SK-N-SH treated with all-trans-retinoic acid at 6 μM for 48 hours (cell line): Measurements from ENCODE around the gene PRR32.
"Not testable (repeated sequence)": the region's sequence is repeated elsewhere in the genome, so short reads cannot be mapped to it uniquely, and the experiment has no call there.

Source experiments
- ATAC-seq: fragments of 200-7000 bp; cut with Tn5 transposase; 3 replicates; pipeline ENCODE4 v1.9.1; 2020; ENCODE audit warnings: mild to moderate bottlenecking, moderate library complexity
- ARNTL ChIP-seq: fragments of 450-650 bp; formaldehyde crosslinking; IDR thresholded peaks from 2 replicates; pipeline ENCODE4 v1.5.0; 2020; ENCODE audit warnings: low read depth, mild to moderate bottlenecking, moderate library complexity, borderline replicate concordance
- BACH2 ChIP-seq: fragments of 250-450 bp; sonication (Bioruptor Pico); IDR thresholded peaks from 2 replicates; pipeline ENCODE4 v1.9.0; 2021; ENCODE audit warnings: mild to moderate bottlenecking, borderline replicate concordance
- CREB5 ChIP-seq: fragments of 250-450 bp; sonication (Bioruptor Pico); IDR thresholded peaks from 2 replicates; pipeline ENCODE4 v1.5.1; 2020; ENCODE audit warnings: low read depth, mild to moderate bottlenecking, moderate library complexity
- CSRNP3 ChIP-seq: fragments of 250-450 bp; sonication (Bioruptor Pico); IDR thresholded peaks from 2 replicates; pipeline ENCODE4 v1.5.1; 2021; ENCODE audit warnings: mild to moderate bottlenecking, moderate library complexity
- ESRRG ChIP-seq: fragments of 250-450 bp; sonication (Bioruptor Pico); IDR thresholded peaks from 2 replicates; pipeline ENCODE4 v1.6.1; 2021; ENCODE audit warnings: mild to moderate bottlenecking
- ISL1 ChIP-seq: fragments of 250-450 bp; sonication (Bioruptor Pico); IDR thresholded peaks from 2 replicates; pipeline ENCODE4 v2.1.2; 2022; ENCODE audit warnings: mild to moderate bottlenecking, moderate library complexity
- PATZ1 ChIP-seq: fragments of 250-450 bp; sonication (Bioruptor Pico); IDR thresholded peaks from 2 replicates; pipeline ENCODE4 v1.8.0; 2020; ENCODE audit warnings: mild to moderate bottlenecking, moderate library complexity, borderline replicate concordance
- PPARA ChIP-seq: fragments of 250-450 bp; sonication (Bioruptor Pico); IDR thresholded peaks from 2 replicates; pipeline ENCODE4 v1.5.0; 2020; ENCODE audit warnings: mild to moderate bottlenecking, borderline replicate concordance
- SNAI2 ChIP-seq: fragments of 250-450 bp; sonication (Bioruptor Pico); IDR thresholded peaks from 2 replicates; pipeline ENCODE4 v1.5.0; 2020; ENCODE audit warnings: mild to moderate bottlenecking, moderate library complexity
- TCF4 ChIP-seq: fragments of 250-450 bp; sonication (Bioruptor Pico); IDR thresholded peaks from 2 replicates; pipeline ENCODE4 v1.8.0; 2021; ENCODE audit warnings: mild to moderate bottlenecking, moderate library complexity, borderline replicate concordance
- TOX ChIP-seq: fragments of 250-450 bp; sonication (Bioruptor Pico); IDR thresholded peaks from 2 replicates; pipeline ENCODE4 v1.8.0; 2021; ENCODE audit warnings: mild to moderate bottlenecking, moderate library complexity, borderline replicate concordance
- ZC3H10 ChIP-seq: fragments of 250-450 bp; sonication (Bioruptor Pico); IDR thresholded peaks from 2 replicates; pipeline ENCODE4 v1.5.1; 2021; ENCODE audit warnings: mild to moderate bottlenecking, moderate library complexity
- ZFP3 ChIP-seq: fragments of 250-450 bp; sonication (Bioruptor Pico); IDR thresholded peaks from 2 replicates; pipeline ENCODE4 v1.5.0; 2020; ENCODE audit warnings: mild to moderate bottlenecking, moderate library complexity
- ZFP30 ChIP-seq: fragments of 450-650 bp; formaldehyde crosslinking; IDR thresholded peaks from 2 replicates; pipeline ENCODE4 v1.5.0; 2022; ENCODE audit warnings: mild to moderate bottlenecking, moderate library complexity
- ZNF565 ChIP-seq: fragments of 450-650 bp; formaldehyde crosslinking; conservative IDR thresholded peaks from 2 replicates; pipeline ENCODE4 v1.5.0; 2020; ENCODE audit warnings: low read depth, mild to moderate bottlenecking, moderate library complexity
- ZNF70 ChIP-seq: fragments of 450-650 bp; formaldehyde crosslinking; IDR thresholded peaks from 2 replicates; pipeline ENCODE4 v1.5.0; 2020; ENCODE audit warnings: mild to moderate bottlenecking, moderate library complexity
- ZNF8 ChIP-seq: fragments of 450-650 bp; formaldehyde crosslinking; IDR thresholded peaks from 2 replicates; pipeline ENCODE4 v1.5.0; 2020; ENCODE audit warnings: mild to moderate bottlenecking, moderate library complexity
- TF ChIP-seq, protein P1 (sequence below): fragments of 250-450 bp; sonication (Bioruptor Pico); IDR thresholded peaks from 2 replicates; pipeline ENCODE4 v1.8.0; 2021; ENCODE audit warnings: low read depth, mild to moderate bottlenecking, moderate library complexity, borderline replicate concordance

The PRR32 gene, protein sequence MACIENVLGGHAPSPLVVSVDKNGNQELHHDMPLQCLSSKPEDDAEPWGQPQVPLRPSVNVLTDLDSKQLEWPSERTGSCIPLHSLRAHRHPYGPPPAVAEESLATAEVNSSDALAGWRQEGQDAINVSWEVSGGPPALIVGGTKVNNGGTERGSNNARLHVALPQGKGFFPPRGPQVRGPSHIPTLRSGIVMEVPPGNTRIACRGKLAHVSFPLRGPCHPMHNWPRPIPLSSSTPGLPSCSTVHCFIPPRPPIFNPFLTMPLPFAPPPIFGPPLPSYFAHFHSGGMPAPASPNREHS

GRCh38 chrX:126819429-126819828 is at the start of gene PRR32:
TSS of gene PRR32 (plus strand) at chrX:126819729. CDS start at chrX:126819844, 115 bp downstream.
- TF ChIP-seq ARNTL (CRISPR knock-in tag) (no peak), ISL1 (CRISPR knock-in tag) (no peak), ZC3H10 (CRISPR knock-in tag) (no peak), ESRRG (CRISPR knock-in tag) (no peak), BACH2 (CRISPR knock-in tag) (no peak), ZNF565 (CRISPR knock-in tag) (no peak)
- TF ChIP-seq, protein P1, sequence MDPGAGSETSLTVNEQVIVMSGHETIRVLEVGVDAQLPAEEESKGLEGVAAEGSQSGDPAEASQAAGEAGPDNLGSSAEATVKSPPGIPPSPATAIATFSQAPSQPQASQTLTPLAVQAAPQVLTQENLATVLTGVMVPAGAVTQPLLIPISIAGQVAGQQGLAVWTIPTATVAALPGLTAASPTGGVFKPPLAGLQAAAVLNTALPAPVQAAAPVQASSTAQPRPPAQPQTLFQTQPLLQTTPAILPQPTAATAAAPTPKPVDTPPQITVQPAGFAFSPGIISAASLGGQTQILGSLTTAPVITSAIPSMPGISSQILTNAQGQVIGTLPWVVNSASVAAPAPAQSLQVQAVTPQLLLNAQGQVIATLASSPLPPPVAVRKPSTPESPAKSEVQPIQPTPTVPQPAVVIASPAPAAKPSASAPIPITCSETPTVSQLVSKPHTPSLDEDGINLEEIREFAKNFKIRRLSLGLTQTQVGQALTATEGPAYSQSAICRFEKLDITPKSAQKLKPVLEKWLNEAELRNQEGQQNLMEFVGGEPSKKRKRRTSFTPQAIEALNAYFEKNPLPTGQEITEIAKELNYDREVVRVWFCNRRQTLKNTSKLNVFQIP (CRISPR knock-in tag): no peak
- TF ChIP-seq, all 23 proteins: peak for 0
- no peak for ATAC-seq

GRCh38 chrX:126770179-126770578 is 49.4 kb upstream of the PRR32 start:
- ATAC-seq: 0 out of 3 replicates have a peak, but pooled peaks have one; percentile 45
- TF ChIP-seq TOX (no peak), ZNF70 (CRISPR knock-in tag) (no peak), ZC3H10 (CRISPR knock-in tag) (no peak), BACH2 (CRISPR knock-in tag) (no peak), ZFP3 (CRISPR knock-in tag) (no peak), ESRRG (CRISPR knock-in tag) (no peak), ZNF8 (CRISPR knock-in tag) (no peak), ZFP30 (CRISPR knock-in tag) (no peak), CSRNP3 (CRISPR knock-in tag) (no peak), TCF4 (CRISPR knock-in tag) (no peak), PATZ1 (CRISPR knock-in tag) (no peak), ZNF565 (CRISPR knock-in tag) (no peak)
- TF ChIP-seq, protein P1 (CRISPR knock-in tag): no peak

- ATAC-seq: no peak
- no peak for TF ChIP-seq CREB5 (CRISPR knock-in tag)
- no peak for TF ChIP-seq ZC3H10 (CRISPR knock-in tag)
Observed at GRCh38 chrX:126785539-126785938, 34.0 kb upstream of the PRR32 start.

GRCh38 chrX:126799059-126799458 is 20.5 kb upstream of the PRR32 start:
- ATAC-seq: no peak
- no peak for TF ChIP-seq PATZ1 (CRISPR knock-in tag)
- TF ChIP-seq, protein P1 (CRISPR knock-in tag): no peak
- no peak for TF ChIP-seq ZNF8 (CRISPR knock-in tag)
- no peak for TF ChIP-seq PPARA (CRISPR knock-in tag)
- no peak for TF ChIP-seq SNAI2 (CRISPR knock-in tag)

DNA sequence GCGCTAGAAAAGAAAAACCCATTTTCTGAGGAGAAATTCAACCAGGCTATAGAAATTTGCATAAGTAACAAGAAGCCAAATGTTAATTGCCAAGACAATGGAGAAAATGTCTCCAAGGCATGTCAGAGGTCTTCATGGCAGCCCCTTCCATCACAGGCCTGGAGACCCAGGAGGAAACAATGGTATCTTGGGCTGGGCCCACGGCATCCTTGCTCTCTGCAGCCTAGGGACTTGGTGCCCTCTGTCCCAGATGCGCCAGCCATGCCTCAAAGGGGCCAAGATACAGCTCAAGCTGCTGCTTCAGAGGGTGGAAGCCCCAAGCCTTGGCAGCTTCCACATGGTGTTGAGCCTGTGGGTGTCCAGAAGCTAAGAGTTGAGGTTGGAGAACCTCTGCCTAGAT is 12.7 kb upstream of the PRR32 start:
- not testable (repeated sequence) for ATAC-seq
